Measurements from ENCODE around the gene C17orf67.

C17orf67 gene

GRCh38 chr17:56752263-56752836, 81.4 kb downstream of the C17orf67 start:
- Histone ChIP-seq H3K9ac (ENCODE audit: low read depth, low read length) (no peak overlapping the region), H3K4me1 (ENCODE audit: insufficient read depth, low read length) (peaks cover 20% of the 10 kb centered on the region; the same call in 1 of the 2 replicates), H3K36me3 (ENCODE audit: insufficient read depth, low read length) (no peaks in the 10 kb centered on the region), H3K27ac (ENCODE audit: low read depth, low read length) (no peak overlapping the region), H3K27me3 (ENCODE audit: insufficient read depth, low read length) (no peaks in the 10 kb centered on the region), H3K4me3 (ENCODE audit: low read length) (no peak overlapping the region), H3K9me3 (ENCODE audit: insufficient read depth, low read depth, low read length) (no peaks in the 10 kb centered on the region)
- WGBS, result 80% methylated on average over 4 of the region's 4 CpGs

GRCh38 chr17:56751145-56751738, 82.5 kb downstream of the C17orf67 start:
- Histone ChIP-seq H3K27me3 (ENCODE audit: insufficient read depth, low read length) (no peaks in the 10 kb centered on the region), H3K9ac (ENCODE audit: low read depth, low read length) (no peak overlapping the region), H3K36me3 (ENCODE audit: insufficient read depth, low read length) (no peaks in the 10 kb centered on the region), H3K9me3 (ENCODE audit: insufficient read depth, low read depth, low read length) (no peaks in the 10 kb centered on the region), H3K4me1 (ENCODE audit: insufficient read depth, low read length) (peaks cover 20% of the 10 kb centered on the region; the same call in 1 of the 2 replicates), H3K27ac (ENCODE audit: low read depth, low read length) (no peak overlapping the region), H3K4me3 (ENCODE audit: low read length) (no peak overlapping the region)
- WGBS, result 83% methylated on average over 6 of the region's 6 CpGs

GRCh38 chr17:56744721-56745120, 89.0 kb downstream of the C17orf67 start:
- H3K9ac ChIP-seq (ENCODE audit: low read depth, low read length), result no peak overlapping the region
- 96% methylated on average over 7 of the region's 7 CpGs for WGBS
- H3K27me3 ChIP-seq (ENCODE audit: insufficient read depth, low read length), result no peaks in the 10 kb centered on the region
- no peaks in the 10 kb centered on the region for H3K9me3 ChIP-seq (ENCODE audit: insufficient read depth, low read depth, low read length)
- no peak overlapping the region for H3K4me3 ChIP-seq (ENCODE audit: low read length)
- no peaks in the 10 kb centered on the region for H3K36me3 ChIP-seq (ENCODE audit: insufficient read depth, low read length)
- H3K27ac ChIP-seq (ENCODE audit: low read depth, low read length), result no peak overlapping the region
- peaks cover 5% of the 10 kb centered on the region; the same call in 1 of the 2 replicates for H3K4me1 ChIP-seq (ENCODE audit: insufficient read depth, low read length)

- Histone ChIP-seq H3K4me3 (ENCODE audit: low read length) (no peak overlapping the region), H3K9me3 (ENCODE audit: insufficient read depth, low read depth, low read length) (no peaks in the 10 kb centered on the region), H3K27ac (ENCODE audit: low read depth, low read length) (no peak overlapping the region), H3K36me3 (ENCODE audit: insufficient read depth, low read length) (no peaks in the 10 kb centered on the region), H3K9ac (ENCODE audit: low read depth, low read length) (no peak overlapping the region), H3K4me1 (ENCODE audit: insufficient read depth, low read length) (peaks cover 5% of the 10 kb centered on the region; the same call in 1 of the 2 replicates), H3K27me3 (ENCODE audit: insufficient read depth, low read length) (no peaks in the 10 kb centered on the region)
- 93% methylated on average over 4 of the region's 4 CpGs for WGBS
Observed at GRCh38 chr17:56742601-56743000, 91.1 kb downstream of the C17orf67 start.

Data from HUES64 (cell line).